ENCODE measurements around the gene SLC22A23.

SLC22A23 gene

DNA sequence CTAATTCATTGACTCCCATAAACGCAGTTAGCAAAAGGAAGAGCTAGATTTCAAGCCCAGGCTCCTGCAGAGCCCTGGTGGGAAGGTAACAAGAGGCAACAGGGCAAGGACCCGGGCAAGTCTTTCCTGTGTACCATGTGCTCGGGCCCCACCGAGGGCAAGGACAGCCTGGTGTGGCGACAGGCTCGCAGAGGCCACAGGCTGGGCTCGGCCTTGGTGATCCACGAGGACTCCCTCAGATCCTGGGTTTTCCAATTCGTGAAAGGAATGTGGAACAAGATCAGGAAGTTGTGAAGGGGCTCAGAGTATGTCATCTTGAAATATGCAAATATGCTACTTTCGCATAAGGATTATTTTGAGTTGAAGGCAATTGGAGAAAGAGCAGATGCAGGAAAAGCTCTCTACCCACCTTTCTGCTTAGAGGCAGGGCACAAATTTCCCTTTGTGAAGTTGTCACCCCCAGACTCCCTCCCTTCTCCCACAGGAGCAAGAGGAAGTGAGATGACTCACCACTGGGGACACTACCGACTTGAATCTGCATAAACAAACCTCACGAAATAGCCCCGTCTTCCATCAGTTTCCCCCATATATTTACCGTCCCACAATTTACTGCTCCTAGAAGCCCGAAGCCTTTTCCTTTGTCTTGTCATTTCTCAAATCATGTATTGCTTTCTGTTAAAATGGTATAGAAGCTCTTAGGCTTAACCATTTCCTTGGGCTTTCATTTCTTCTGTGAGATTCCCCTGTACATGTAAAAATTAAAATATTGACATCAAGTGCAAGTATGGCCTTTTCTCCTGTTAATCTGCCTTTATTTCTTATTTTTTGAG lies 119.1 kb downstream of the SLC22A23 start:
- H3K4me1 ChIP-seq (ENCODE audit: control insufficient read depth, low read length): peaks cover 14% of the 10 kb centered on the region

DNA sequence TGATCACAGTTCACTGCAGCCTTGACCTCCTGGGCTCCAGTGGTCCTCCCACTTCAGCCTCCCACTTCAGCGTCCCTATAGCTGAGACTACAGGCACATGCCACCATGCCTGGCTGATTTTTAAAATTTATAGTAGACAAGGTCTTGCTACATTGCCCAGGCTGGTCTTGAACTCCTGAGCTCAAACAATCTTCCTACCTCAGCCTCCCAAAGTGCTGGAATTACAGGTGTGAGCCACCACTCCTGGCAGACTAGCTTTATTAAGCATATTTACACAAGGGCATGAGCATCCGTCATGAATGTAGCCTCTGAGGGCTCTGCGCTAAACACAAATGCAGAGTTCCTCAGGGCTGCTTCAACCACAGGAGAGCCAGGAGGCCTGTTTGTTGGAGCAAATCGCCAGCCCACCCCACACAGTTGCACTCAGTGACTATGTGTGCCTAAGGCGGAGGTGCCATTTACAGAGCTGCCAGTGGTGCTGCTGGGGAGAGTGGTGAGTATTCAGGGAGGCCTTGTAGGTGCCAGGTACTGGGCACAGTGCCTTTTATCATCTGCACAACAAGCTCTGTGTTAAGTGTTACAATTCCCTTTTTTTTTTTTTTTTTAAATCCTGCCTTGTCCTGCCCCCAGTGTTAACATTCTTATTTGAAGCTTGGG lies 119.9 kb downstream of the SLC22A23 start:
- Histone ChIP-seq H4K20me1 (ENCODE audit: control insufficient read depth, insufficient read depth, low read depth, low read length) (no peaks in the 10 kb centered on the region), H3K27ac (ENCODE audit: low read depth, low read length) (no peak overlapping the region), H3K9me3 (ENCODE audit: control insufficient read depth, insufficient read depth, low read length) (no peaks in the 10 kb centered on the region), H3K4me2 (ENCODE audit: low read length) (no peak overlapping the region), H3K79me2 (ENCODE audit: control insufficient read depth, low read length) (no peaks in the 10 kb centered on the region), H3K4me3 (ENCODE audit: low read length) (no peak overlapping the region), H3K9me2 (replicated peaks; ENCODE audit: control insufficient read depth, low read length) (no peaks in the 10 kb centered on the region), H3F3A (ENCODE audit: control insufficient read depth, insufficient read depth) (no peaks in the 10 kb centered on the region), H3K4me1 (ENCODE audit: control insufficient read depth, low read length) (peaks cover 14% of the 10 kb centered on the region), H3K27me3 (ENCODE audit: control insufficient read depth, low read length) (peaks cover 19% of the 10 kb centered on the region), H3K36me3 (ENCODE audit: control insufficient read depth, low read length) (no peaks in the 10 kb centered on the region)
- TF ChIP-seq, protein P1, sequence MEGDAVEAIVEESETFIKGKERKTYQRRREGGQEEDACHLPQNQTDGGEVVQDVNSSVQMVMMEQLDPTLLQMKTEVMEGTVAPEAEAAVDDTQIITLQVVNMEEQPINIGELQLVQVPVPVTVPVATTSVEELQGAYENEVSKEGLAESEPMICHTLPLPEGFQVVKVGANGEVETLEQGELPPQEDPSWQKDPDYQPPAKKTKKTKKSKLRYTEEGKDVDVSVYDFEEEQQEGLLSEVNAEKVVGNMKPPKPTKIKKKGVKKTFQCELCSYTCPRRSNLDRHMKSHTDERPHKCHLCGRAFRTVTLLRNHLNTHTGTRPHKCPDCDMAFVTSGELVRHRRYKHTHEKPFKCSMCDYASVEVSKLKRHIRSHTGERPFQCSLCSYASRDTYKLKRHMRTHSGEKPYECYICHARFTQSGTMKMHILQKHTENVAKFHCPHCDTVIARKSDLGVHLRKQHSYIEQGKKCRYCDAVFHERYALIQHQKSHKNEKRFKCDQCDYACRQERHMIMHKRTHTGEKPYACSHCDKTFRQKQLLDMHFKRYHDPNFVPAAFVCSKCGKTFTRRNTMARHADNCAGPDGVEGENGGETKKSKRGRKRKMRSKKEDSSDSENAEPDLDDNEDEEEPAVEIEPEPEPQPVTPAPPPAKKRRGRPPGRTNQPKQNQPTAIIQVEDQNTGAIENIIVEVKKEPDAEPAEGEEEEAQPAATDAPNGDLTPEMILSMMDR (IDR thresholded peaks at IDR 0.05; ENCODE audit: low read depth, low read length, poor library complexity, severe bottlenecking): no peak
- TF ChIP-seq EZH2phosphoT487 (IDR thresholded peaks at IDR 0.05; ENCODE audit: borderline replicate concordance, low read length): no peak

More for the DNA sequence above, 119.1 kb downstream of the SLC22A23 start:
- Histone ChIP-seq H3K27me3 (ENCODE audit: control insufficient read depth, low read length) (peaks cover 14% of the 10 kb centered on the region), H3F3A (ENCODE audit: control insufficient read depth, insufficient read depth) (no peaks in the 10 kb centered on the region), H4K20me1 (ENCODE audit: control insufficient read depth, insufficient read depth, low read depth, low read length) (no peaks in the 10 kb centered on the region), H3K9me2 (replicated peaks; ENCODE audit: control insufficient read depth, low read length) (no peaks in the 10 kb centered on the region), H3K36me3 (ENCODE audit: control insufficient read depth, low read length) (no peaks in the 10 kb centered on the region), H3K4me2 (ENCODE audit: low read length) (peak overlapping the region; percentile 10), H3K4me3 (ENCODE audit: low read length) (no peak overlapping the region), H3K9me3 (ENCODE audit: control insufficient read depth, insufficient read depth, low read length) (no peaks in the 10 kb centered on the region), H3K27ac (ENCODE audit: low read depth, low read length) (no peak overlapping the region), H3K79me2 (ENCODE audit: control insufficient read depth, low read length) (no peaks in the 10 kb centered on the region)
- TF ChIP-seq, protein P1 (IDR thresholded peaks at IDR 0.05; ENCODE audit: low read depth, low read length, poor library complexity, severe bottlenecking): peak; percentile 19
- no peak for TF ChIP-seq EZH2phosphoT487 (IDR thresholded peaks at IDR 0.05; ENCODE audit: borderline replicate concordance, low read length)

DNA sequence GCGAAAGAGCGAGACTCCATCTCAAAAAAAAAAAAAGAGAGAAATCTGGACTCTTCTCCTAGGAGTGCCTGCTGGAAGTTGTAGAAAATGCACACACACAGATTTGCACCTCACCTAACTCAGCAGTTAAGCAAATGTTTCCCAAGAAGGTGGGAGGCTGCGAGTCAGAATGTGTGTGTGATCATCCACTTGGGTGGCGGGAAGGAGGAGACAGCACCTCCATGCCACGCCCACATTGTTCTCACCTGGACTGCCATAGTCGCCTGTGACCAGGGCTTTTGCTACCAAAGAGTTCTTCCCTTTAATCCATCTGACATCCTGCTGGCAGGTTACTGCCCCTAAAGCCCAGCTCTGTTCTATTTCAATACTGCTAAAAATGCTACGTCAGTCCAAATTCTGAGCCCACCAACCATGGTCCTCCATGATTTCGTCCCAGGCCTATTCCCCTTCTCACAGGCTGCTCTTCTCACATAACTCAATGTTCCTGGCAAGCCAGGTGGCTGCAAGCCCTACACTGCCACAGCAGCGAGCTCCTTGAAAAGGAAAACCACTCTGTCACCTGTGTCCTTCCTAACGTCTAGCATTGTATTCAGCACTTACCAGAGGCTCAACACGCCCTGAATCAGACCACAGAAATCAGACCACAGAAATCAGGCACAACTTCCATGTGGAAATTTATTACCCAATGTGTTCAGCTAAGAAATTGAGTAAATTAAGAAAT lies 120.6 kb downstream of the SLC22A23 start:
- H3K9me3 ChIP-seq (ENCODE audit: control insufficient read depth, insufficient read depth, low read length): no peaks in the 10 kb centered on the region

More for the DNA sequence above, 120.6 kb downstream of the SLC22A23 start:
- Histone ChIP-seq H3K9me2 (replicated peaks; ENCODE audit: control insufficient read depth, low read length) (no peaks in the 10 kb centered on the region), H3K79me2 (ENCODE audit: control insufficient read depth, low read length) (no peaks in the 10 kb centered on the region), H4K20me1 (ENCODE audit: control insufficient read depth, insufficient read depth, low read depth, low read length) (no peaks in the 10 kb centered on the region), H3K4me3 (ENCODE audit: low read length) (no peak overlapping the region), H3K27ac (ENCODE audit: low read depth, low read length) (no peak overlapping the region), H3K27me3 (ENCODE audit: control insufficient read depth, low read length) (peaks cover 24% of the 10 kb centered on the region), H3K4me2 (ENCODE audit: low read length) (no peak overlapping the region), H3F3A (ENCODE audit: control insufficient read depth, insufficient read depth) (no peaks in the 10 kb centered on the region), H3K36me3 (ENCODE audit: control insufficient read depth, low read length) (no peaks in the 10 kb centered on the region), H3K4me1 (ENCODE audit: control insufficient read depth, low read length) (peaks cover 14% of the 10 kb centered on the region)
- TF ChIP-seq, protein P1 (IDR thresholded peaks at IDR 0.05; ENCODE audit: low read depth, low read length, poor library complexity, severe bottlenecking): no peak
- no peak for TF ChIP-seq EZH2phosphoT487 (IDR thresholded peaks at IDR 0.05; ENCODE audit: borderline replicate concordance, low read length)

Measured in DOHH2 (cell line).